ENCODE measurements around the gene ASS1.
A peak's percentile ranks its signal among the peaks of the same experiment; 100 is the strongest.

ASS1 gene

GRCh38 chr9:130536701-130537107, 91.9 kb downstream of the ASS1 start:
- CTCF ChIA-PET = interaction anchor here (1.3 kb wide), 1 partner anchor 18 kb away, joined by 5 read pairs; no protein-coding TSS in a partner anchor
- H3K27ac ChIP-seq = peak overlapping the region; percentile 95
- POLR2A ChIA-PET (ENCODE audit: low non-redundant PET) = interaction anchor here (0.6 kb wide), 1 partner anchor 82 kb away, joined by 3 read pairs; no protein-coding TSS in a partner anchor
- no peak for DNase-seq (ENCODE audit: low spot score)
- no peak for TF ChIP-seq CTCF (conservative IDR thresholded peaks at IDR 0.05; ENCODE audit: low read depth)

- no peak for TF ChIP-seq CTCF (conservative IDR thresholded peaks at IDR 0.05; ENCODE audit: low read depth)
- POLR2A ChIA-PET (ENCODE audit: low non-redundant PET) = no interaction called here
- peak; percentile 53 for DNase-seq (ENCODE audit: low spot score)
- CTCF ChIA-PET = interaction anchor here (1.3 kb wide), 1 partner anchor 17 kb away, joined by 5 read pairs; no protein-coding TSS in a partner anchor
- peak overlapping the region; percentile 95 for H3K27ac ChIP-seq
Measured at GRCh38 chr9:130537346-130538050, 92.7 kb downstream of the ASS1 start.

- DNase-seq (ENCODE audit: low spot score) = peak; percentile 94
- peak overlapping the region; percentile 95 for H3K27ac ChIP-seq
- ChIA-PET CTCF (interaction anchor here (0.6 kb wide), 1 partner anchor 778 kb away, joined by 4 read pairs; no protein-coding TSS in a partner anchor), POLR2A (ENCODE audit: low non-redundant PET) (no interaction called here)
- no peak for TF ChIP-seq CTCF (conservative IDR thresholded peaks at IDR 0.05; ENCODE audit: low read depth)
Measured at GRCh38 chr9:130539420-130540223, 94.9 kb downstream of the ASS1 start.

- no peak overlapping the region for H3K27ac ChIP-seq
- ChIA-PET CTCF (no interaction called here), POLR2A (ENCODE audit: low non-redundant PET) (no interaction called here)
- TF ChIP-seq CTCF (conservative IDR thresholded peaks at IDR 0.05; ENCODE audit: low read depth) = no peak
- DNase-seq (ENCODE audit: low spot score) = peak; percentile 55
Measured at GRCh38 chr9:130541533-130541932, 96.8 kb downstream of the ASS1 start.

- POLR2A ChIA-PET (ENCODE audit: low non-redundant PET) = no interaction called here
- DNase-seq (ENCODE audit: low spot score) = no peak
- H3K27ac ChIP-seq = peak overlapping the region; percentile 57; the same call in 1 of the 2 replicates
- TF ChIP-seq CTCF (conservative IDR thresholded peaks at IDR 0.05; ENCODE audit: low read depth) = no peak
- CTCF ChIA-PET = no interaction called here
Measured at GRCh38 chr9:130542038-130542437, 97.3 kb downstream of the ASS1 start.

GRCh38 chr9:130542457-130543228, 97.9 kb downstream of the ASS1 start:
- peak; percentile 93 for DNase-seq (ENCODE audit: low spot score)
- no peak for TF ChIP-seq CTCF (conservative IDR thresholded peaks at IDR 0.05; ENCODE audit: low read depth)
- ChIA-PET POLR2A (ENCODE audit: low non-redundant PET) (no interaction called here), CTCF (interaction anchor here (0.6 to 0.7 kb wide), 2 partner anchors 18 to 54 kb away, joined by 4 to 5 read pairs; no protein-coding TSS in a partner anchor)
- peak overlapping the region; percentile 57 for H3K27ac ChIP-seq

All from RWPE1 (cell line).